GM21619 (cell line): ENCODE data around the gene GRAP2.

Source experiments
- ATAC-seq: cut with Tn5 transposase; IDR thresholded peaks from one replicate; pipeline ENCODE4 v1.9.1; 2021; ENCODE audit not compliant: unreplicated experiment

The GRAP2 gene

DNA sequence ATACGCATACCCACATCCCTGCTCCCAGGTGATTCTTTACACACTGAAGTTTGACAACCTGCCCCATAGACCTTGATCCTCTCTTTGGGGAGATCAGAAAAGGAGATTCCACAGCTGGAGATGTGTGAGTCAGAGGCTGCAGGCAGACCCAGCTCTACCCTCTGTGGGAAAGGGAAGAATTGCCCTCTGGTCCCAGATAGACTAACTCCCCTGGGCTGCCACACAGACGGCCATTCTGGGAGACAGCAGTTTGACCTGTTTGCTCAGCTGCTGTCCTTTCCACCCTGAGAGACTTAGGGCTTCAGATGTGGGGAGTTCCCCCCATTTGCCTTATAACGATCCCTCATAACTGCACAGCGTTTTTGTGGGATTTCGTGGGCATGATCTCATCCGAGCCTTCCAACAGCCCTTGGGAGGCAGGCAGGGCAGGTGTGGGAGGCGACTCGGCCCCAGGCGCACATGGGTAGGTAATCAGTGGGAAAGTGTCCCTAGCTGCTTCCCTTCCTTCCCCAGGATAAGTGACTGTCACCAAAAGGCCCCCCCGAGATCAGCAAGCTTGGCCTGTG is 107.9 kb downstream of the GRAP2 start:
- no peak for ATAC-seq

DNA sequence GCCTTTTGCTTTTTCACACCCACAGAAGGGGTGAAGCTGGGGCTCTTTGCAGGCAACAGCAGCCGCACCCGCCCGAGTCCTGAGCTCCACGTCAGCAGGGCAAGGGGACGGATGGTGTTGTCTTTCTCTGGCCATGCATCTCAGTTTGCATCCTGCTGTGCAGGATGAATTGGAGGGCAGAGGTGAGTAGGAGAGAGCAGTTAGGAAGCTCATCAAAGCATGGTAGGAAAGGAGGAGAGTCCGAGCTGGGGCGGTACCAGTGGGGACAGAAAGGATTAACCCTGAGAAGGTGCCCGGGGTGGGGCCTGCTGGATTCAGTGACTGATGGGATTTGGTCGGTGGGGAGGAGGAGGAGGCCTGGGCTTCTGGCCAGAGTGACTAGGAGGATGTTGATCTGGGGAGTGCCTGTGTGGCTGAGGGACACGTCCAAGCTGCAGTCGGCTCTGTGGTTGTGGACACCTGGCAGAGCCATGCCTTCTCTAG is 108.4 kb downstream of the GRAP2 start:
- no peak for ATAC-seq

DNA sequence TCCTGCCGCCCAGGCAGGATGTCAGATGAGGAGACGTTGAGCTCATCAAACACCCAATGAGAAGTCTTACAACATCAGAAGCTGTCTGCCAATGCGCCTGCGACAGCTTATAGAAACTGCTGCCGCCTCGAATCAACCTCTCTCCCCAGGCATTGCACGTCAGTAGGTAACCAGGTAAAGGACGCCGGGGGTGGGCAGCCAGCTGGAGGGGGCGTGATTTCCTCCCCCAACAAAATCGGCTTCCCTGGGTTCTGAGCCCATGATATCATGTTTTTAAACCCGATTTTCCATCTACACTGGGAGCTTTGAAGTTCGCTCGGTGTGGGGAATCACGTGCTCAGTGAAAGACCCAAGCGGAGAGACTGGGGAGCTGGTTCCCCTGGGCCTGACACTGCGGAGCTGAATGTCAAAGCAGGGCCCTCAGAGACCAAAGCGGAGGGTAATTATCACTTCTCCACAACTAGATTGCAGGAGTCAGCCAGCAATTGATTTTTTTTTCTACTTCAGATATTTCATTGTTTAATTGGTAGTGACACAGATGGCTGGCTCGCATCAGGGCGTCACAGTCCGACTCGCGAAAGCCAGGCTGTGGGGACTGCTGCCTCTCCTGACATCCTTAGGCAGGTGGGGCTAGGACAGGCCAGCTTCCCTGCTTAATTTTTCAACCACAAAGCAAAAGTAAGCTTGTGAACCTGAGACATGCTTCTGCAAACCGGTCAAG is 109.2 kb downstream of the GRAP2 start:
- no peak for ATAC-seq

DNA sequence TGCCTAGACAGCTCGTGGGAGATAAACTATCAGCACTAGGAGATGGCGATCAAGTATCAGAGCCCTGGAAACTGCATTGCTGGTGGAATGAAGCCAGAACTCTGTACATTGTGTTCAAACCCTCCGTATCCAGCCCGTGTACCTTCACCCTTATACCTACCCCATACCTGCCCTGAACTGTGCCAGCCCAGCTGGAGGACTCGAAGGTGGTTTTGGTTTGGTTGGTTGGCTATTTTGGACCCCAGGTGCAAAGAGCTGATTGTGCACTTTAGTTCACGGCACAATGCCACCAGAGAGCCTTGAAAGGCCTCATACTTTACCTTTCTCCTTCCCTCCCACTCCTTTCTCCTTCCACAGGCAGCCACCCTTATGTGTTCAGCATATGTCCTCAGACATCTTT is 109.9 kb downstream of the GRAP2 start:
- no peak for ATAC-seq

DNA sequence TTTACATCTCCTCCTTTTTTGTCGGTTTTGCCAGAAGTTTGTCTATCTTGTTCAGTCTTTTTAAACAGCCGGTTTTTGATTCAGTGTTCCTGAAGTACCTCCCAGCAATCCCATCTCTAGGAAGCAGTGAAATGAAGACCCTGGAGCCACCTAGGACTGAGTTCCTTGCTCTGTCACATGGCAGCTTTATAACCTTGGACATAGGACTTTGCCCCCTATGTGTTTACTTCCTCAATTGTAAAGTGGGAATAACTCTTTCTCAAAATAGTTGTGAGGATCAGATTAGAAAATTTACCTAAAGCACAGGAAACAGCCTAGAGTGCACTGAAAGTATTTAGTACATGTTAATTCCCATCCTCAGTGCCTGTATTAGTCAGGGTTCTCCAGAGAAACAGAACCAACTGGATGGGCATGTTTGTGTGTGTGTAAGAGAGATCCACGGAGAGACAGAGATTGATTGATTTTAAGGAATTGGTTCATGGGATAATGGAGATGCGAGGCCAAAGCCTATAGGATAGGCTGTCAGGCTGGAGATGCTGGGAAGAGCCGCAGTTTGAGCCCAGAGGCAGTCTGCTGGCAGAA is 113.9 kb downstream of the GRAP2 start:
- no peak for ATAC-seq

DNA sequence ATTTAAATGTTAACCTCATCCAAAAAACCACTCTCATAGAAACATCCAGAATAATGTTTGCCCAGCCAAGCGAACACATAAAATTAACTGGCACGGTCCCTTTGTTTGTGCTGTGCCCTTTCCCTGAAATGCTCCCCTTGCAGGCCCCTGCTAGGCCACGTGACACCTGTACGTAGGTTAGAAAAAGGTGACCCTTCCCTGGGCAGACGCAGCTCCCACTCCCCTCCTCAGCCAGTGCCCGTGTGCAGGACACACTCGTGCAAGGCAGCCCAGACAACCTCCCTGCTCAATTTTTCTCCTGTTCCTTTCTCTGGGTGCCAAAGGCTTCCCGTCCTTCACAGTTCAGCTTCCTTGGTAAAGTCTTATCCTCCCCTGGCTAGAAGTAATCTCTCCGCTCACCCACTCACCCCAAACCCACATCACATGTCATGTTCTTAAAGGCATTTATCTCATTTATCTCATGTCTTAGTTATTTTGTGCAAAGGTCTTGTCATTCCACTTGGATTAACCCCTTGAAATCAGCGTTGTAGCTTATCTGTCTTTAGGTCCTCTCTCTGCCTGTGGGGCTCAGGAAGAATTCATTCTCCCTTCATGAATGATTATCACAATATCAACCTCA is 114.6 kb downstream of the GRAP2 start:
- no peak for ATAC-seq

DNA sequence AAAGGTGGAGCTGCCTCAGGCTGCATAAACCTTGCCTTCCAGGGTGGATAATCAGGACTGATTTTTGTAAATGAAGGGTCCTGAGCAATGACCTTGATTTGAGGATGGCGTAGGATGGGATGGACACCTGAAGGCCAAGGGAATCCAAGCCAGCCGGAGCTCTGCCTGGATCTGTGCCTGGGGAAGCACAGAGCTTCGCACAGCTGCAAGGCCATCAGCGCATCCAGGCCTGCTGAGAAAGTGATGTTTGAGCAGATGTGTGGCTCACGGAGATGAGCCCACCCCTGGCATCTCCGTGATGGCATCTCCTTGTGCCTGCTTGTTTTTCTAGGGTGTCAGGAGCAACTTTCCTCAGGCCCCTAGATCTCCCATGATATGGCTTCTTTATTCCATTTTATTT is 117.2 kb downstream of the GRAP2 start:
- ATAC-seq = no peak

DNA sequence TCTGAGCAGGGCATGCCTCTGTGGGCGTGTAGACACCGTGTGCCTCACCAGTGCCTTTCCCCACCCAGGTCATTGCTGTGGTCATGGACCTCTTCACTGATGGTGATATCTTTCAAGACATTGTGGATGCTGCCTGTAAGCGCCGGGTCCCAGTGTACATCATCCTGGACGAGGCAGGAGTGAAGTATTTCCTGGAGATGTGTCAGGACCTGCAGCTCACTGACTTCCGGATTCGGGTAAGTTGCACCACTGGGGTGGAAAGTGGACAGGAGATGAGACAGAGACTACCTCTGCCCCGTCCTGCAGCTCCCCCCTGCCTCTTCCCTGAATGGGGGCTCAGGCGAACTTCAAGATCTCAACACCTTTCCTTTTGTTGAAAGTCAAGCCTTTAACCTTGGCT is 118.2 kb downstream of the GRAP2 start:
- ATAC-seq = no peak

DNA sequence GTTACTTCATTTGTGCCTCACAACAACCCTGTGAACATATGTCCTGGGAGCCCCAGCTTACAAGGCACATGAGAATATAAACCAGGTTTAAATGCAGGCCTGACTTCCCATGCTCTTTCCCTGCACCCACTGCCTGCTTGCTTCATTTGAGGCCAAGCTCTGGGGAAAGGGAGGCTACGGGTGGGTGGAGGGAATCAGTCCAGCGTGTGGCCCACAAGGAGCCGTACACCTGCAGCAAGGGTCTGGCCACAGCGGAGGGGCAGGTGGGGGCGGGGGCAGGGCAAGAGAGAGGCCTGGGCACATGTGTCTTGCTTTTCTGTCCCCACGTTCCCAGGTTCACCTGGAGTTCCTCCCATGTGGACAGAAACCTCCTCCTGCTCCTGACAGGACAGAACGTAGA is 120.1 kb downstream of the GRAP2 start:
- no peak for ATAC-seq

DNA sequence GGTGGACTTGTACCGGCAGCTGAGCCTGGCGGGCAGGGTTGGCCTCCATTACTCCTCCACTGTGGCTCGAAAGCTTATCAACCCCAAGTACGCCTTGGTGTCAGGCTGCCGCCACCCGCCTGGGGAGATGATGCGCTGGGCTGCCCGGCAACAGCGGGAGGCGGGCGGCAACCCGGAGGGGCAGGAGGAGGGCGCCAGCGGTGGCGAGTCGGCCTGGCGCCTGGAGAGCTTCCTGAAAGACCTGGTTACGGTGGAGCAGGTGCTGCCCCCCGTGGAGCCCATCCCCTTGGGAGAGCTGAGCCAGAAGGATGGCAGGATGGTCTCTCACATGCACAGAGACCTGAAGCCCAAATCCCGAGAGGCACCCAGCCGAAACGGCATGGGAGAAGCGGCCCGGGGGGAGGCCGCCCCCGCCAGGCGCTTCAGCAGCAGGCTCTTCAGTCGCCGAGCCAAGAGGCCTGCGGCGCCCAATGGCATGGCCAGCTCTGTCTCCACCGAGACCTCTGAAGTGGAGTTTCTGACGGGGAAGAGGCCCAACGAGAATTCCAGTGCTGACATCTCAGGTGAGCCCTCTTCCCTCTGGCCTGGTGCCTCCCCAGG is 120.6 kb downstream of the GRAP2 start:
- ATAC-seq = no peak

DNA sequence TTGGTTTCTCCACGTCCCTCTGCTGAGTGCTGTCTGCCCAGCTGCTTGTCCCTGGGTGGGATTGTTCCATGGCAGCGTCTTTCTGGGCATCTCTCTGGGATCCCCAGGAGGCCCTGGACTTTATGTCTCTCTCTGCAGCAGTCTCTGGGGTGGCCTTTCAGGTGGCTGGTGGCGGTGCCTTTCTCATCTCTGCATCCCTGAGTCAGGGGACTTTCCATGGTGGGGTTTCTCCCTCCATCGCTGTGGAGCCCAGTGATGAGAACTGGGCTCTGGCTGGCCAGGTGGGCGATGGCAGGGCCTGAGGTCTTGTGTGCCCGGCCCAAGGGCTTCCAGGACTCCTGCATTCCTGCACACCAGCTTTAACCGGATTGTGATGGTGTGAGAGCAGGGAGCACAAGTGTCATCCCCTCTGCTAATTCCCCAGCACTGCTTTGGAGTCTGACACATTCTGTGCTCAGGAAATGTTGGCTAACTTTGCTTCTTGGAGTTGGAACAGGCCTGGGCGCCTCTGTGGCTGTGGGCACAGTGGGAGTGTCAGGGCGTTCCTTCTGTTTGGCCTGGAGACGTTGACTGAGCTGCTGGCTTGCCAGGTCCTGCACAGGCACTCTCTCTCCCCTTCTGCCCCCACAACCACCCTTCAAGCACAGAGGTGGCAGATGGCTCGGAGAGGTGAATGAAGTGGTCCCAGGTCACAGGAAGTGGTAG is 121.8 kb downstream of the GRAP2 start:
- no peak for ATAC-seq
